ENCODE measurements around the gene FAM110D.

The FAM110D gene

GRCh38 chr1:26129778-26130177 is 29.1 kb upstream of the FAM110D start:
- DNase-seq (ENCODE audit: low spot score), result no peak

DNA sequence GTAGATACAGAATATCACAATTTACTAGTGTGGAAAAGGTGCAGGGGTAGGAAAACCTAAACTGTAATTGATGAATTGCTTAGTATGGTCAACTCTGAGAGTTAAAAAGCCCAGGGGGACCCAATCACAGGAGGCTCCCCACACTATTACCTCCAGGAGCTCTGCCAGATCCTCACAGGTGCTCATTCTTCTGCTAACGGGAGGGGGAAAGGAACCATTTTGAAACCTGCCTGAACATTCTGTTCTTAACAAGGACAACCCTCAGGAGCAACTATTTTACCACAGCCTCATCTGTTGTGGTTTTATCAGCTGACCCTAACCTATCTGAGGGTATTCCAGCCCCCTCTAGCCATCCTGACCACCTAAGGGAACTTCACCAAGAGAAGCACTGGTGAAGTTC is 28.2 kb upstream of the FAM110D start:
- DNase-seq (ENCODE audit: low spot score), result no peak

- no peak for DNase-seq (ENCODE audit: low spot score)
Observed at GRCh38 chr1:26132128-26132833, 26.6 kb upstream of the FAM110D start.

DNA sequence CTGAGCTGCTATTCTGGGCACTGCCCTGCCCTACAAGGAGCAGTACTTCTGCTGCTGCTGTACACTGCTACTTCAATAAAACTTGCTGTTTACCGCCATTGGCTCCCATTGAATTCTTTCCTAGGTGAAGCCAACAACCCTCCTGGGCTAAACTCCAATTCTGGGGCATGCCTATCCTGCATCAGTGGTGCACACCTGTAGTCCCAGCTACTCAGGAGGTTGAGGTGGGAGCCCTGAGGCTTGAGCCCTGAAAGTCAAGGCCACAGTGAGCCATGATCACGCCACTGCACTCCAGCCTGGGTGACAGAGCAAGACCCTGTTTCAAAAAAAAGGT is 26.1 kb upstream of the FAM110D start:
- DNase-seq (ENCODE audit: low spot score), result no peak

- DNase-seq (ENCODE audit: low spot score), result no peak
Observed at GRCh38 chr1:26134466-26134865, 24.4 kb upstream of the FAM110D start.

- DNase-seq (ENCODE audit: low spot score), result no peak
Observed at GRCh38 chr1:26138974-26139558, 19.8 kb upstream of the FAM110D start.

DNA sequence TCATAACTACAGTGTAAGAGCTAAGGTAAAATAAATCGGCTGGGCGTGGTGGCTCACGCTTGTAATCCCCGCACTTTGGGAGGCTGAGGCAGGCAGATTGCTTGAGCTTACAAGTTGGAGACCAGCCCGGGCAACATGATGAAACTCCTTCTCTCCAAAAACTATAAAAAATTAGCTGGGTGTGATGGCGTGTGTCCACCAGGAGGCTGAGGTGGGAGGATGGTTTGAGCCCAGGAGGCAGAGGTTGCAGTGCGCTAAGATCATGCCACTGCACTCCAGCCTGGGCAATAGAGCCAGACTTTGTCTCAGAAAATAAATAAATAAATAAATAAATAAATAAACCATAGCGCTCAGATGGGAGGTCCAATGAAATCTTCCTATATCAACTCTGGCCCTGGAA is 16.7 kb upstream of the FAM110D start:
- DNase-seq (ENCODE audit: low spot score), result no peak

DNA sequence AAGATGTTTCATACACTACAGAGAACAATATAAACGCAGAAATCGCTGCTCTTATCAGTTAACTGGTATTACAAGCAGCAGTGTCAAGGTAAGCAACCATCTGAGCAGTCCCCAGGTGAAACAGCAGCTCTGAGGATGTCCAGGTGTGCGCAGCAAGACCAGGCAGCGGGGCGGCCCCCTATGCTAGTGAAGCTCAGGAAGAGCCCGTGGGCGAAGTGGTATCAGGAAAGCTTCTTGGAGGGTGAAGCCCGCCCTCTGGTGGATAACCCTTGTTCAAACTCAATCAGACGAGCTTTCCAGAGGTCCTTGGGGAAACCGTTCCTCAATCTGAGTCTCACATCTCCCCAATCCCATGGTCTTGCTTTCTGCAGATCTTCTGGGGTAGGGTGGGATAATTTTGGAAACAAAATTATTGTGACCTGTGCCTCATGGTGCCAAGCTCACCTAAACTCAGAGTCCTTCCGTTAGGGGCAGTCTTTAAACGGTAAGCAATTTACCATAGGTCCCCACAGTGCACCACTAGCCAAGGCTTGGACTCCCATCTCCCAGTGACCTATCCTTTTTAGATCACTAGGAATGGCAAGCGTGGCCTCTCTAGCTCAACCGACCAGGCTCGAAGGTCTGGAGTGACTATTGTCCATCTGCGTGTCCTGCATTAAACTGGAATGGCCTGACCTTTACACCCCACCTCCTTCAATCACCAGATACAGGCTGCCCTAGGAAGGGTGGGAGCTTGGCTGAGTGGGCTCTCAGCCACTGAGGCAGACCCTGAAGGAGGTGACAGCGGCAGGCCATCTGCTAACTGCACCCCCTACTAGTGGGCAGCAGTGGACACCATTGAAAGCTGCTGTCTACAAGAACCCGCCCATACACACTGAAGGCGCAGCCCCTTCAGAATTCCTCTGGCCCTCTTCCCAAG is 13.6 kb upstream of the FAM110D start:
- DNase-seq (ENCODE audit: low spot score), result peak; percentile 78

- no peak for DNase-seq (ENCODE audit: low spot score)
Observed at GRCh38 chr1:26145960-26146294, 13.0 kb upstream of the FAM110D start.

DNA sequence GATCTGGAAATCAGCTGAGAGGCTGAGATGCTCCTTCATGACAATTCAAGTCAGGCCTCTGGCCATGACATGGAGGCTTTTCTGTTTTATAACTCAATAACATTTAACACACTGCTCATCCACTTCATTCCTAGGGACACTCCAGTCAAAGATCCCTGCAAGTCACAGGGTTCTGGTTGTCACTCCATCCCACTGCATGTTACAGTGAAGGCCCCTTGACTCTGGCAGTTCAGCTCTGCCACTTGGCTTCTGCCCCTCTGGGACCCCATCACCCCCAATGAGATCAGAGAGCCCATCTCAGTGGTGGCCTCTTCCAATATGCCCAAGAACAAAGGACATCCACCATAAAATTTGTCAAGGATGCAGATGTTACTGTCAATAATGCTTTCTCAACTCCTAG is 10.0 kb upstream of the FAM110D start:
- no peak for DNase-seq (ENCODE audit: low spot score)

GRCh38 chr1:26153966-26154532 is 4.8 kb upstream of the FAM110D start:
- DNase-seq (ENCODE audit: low spot score), result no peak

DNA sequence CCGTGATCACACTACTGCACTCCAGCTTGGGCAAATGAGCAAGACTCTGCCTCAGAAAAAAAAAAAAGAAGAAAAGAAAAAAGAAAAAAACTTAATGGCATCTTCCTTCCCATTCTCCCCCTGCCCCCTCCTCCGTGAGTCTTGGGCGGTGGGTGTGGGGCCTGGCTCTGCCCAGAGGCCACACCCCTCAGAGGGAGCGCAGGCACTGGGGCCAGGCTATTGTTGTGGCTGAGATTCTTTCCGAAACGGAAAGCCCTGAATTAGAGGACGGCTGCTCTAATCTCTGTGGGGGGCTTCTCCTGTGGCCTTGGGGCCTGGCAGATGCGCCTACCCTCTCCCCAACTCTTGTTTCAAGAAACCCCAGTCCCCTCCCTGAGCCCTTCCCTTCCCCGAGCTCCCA is 4.1 kb upstream of the FAM110D start:
- no peak for DNase-seq (ENCODE audit: low spot score)

- peak; percentile 1 for DNase-seq (ENCODE audit: low spot score)
Observed at GRCh38 chr1:26155370-26156284, 3.3 kb upstream of the FAM110D start.

DNA sequence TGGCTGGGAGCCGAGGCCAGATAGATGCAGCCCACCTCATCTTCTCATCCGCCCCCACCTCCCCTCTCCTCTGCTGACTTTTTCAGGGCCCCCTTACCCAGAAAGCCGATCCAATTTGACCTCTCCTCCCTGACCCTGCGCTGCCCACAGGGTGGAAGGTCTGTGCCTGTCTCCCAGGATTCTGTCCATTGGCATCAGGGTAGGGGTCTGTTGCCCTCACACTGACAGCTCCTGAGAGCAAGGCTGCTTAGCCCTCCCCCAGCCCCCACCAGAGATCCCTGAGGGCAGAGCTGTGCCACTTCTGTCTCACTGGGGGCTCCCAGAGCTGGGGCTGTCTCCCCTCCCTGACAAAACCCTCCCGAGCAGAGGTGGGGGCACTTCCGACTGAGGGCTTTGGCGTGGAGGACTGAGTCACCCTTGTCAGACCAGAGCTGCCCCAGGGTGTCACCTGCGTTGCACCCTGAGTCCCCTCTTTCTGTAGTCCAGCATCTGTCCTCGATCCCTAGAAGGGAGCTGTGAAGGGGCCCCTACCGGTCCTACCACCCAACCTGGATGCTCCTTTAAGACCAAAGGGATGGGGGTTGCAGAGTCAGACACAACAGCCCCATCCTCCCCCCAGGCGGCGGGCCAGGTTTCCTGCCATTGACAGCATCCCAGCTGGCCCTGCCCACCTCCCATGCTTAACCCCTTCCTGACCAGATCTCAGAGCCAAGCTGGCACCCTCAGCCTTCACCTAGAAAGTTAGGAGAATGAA is 2.4 kb upstream of the FAM110D start:
- DNase-seq (ENCODE audit: low spot score), result peak; percentile 5

DNA sequence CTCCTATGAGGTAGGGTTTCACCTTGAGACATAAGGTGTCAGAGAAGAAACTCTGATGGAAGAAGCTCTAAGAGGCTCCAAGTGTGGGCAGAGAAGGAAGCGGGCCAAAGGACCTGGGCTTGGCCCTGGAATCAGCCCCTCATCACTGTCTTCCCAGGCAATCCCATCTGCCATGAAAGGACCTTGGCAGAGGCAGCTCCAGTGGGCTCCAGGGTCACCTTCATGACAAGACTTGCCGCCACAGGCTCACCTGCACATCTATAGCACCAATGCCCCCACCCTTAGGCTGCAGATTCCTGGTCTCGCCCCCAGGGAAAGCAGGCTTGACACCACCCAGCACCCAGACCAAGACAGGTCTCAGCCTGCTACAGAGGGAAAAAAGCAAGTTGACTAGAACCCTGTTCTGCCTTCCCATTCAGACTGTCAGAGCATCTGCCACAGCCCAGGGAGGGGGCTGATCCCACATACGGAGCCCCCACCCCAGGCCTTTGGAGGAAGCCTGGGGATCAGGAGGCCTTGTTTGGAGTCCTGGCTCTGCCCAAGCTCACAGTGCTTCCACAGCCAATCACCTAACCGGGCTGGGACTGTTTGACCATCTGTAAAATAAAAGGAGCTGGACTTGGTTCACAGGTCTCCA is 490 bp upstream of the FAM110D start:
- no peak for DNase-seq (ENCODE audit: low spot score)

DNA sequence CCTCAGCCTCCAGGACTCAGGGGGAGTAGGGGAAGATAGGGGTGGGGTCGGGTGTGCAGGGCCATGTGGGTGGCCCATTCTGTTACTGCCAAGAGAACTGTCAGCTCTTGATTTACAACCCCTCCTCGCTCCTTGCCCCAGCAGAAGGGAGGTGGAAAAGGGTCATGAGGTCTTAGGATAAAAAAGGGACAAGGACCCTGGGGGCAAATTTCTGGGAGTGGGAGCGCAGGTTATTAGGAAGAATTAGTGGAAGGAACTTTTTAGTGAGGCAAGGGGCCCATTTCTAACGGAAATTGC is 812 bp downstream of the FAM110D start:
- no peak for DNase-seq (ENCODE audit: low spot score)

DNA sequence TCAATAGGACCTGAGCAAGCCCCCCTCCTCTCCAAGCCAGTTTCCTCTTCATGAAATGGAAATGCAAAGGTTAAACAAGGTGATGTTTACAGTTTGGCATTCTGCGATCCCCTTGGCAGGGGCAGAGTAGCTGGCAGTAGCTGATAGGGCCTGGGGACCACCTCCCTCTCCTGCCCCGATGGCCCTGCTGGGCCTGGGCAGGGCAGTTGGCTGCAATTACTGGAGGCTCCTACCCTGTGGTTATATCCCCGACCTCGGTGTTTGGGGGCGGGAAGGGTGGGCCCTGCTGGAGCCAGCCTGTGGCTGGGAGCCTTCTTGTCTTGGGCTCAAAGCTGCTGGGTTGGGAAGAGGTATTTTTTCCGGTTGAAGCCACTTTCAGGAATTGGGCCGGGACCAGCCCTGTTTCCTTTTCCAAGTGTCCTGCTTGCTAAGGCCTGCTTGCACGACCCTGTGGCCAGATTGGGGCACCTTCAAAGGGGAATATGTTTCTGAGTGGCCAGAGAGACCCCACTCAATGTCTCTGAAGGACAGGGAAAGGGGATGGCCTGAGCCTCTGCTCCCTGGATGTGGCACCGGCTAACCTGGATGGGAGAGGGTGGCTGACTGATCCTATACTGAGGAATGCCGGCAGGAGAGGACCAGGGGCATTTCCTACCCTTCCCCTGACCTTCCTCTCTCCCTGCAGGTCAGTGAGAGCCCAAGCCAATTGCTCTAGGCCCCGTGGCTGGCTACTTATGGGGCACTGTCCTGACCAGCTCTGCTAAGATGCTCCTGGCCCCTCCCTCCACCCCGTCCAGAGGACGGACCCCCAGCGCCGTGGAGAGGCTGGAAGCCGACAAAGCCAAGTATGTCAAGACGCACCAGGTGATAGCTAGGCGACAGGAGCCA is 1.9 kb downstream of the FAM110D start:
- no peak for DNase-seq (ENCODE audit: low spot score)

DNA sequence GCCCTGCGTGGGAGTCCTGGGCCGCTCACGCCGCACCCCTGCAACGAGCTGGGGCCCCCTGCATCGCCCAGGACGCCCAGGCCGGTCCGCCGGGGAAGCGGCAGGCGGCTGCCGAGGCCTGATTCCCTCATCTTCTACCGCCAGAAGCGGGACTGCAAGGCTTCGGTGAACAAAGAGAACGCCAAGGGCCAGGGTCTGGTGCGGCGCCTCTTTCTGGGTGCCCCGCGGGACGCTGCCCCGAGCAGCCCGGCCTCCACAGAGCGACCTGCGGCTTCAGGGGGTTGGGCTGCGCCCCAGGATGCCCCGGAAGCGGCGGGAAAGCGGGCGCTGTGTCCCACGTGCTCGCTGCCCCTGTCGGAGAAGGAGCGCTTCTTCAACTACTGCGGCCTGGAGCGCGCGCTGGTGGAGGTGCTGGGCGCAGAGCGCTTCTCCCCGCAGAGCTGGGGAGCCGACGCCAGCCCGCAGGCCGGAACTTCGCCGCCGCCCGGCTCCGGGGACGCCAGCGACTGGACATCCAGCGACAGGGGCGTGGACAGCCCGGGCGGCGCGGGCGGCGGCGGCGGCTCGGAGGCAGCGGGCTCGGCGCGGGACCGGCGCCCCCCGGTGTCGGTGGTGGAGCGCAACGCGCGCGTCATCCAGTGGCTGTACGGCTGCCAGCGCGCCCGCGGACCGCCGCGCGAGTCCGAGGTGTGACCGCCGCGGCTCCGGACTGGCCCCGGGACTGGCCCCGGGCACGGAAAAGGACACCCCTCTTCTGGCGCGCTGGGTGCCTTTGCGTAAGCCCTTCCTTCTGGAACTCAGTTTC is 2.7 kb downstream of the FAM110D start:
- DNase-seq (ENCODE audit: low spot score), result peak; percentile 49

DNA sequence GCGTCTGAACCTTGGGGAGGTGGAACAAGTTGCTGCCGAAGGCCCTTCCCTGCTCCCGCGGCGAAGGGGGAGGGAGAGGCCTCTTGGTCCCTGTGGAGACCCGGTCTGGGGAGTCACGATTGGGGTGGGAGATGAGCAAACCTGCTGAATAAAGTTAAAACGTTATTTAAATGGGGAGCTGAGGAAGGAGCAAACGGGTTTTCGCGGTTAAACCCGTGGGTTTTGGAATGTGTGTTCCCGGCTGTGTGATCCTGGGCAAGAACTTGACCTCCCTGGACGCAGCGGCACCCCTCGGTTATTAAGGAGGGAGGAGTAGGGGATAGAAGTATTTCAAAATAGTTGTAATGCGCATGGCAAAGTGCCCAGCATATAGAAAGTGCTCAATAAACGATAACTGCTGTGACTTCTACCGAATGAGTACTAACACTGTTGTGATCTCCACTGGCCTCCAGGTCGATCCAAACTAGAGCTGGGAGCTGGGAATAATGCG is 3.4 kb downstream of the FAM110D start:
- no peak for DNase-seq (ENCODE audit: low spot score)

Data from AG08395 (cell line).